Bronchial epithelial cell (primary cell): ENCODE results near the gene OLFML2A. TPM values are rescaled to one million over a fixed set of nuclear protein-coding genes. Genes with fewer than 3 reads are reported as not detected.

Source experiments
- DNase-seq: peaks from one replicate; pipeline ENCODE4 v3.0.0-alpha.2; 2010; ENCODE audit warnings: low read depth
- FAIRE-seq: peaks from 2 replicates; lab custom pipeline; 2011; peaks lifted over from hg19 to GRCh38; lab: Jason Lieb, UNC
- H3K27me3 ChIP-seq: 2 replicates; pipeline ENCODE4 v1.5.1; 2011; ENCODE audit warnings: low read length; ENCODE audit not compliant: control insufficient read depth, insufficient read depth
- H3K36me3 ChIP-seq: 2 replicates; pipeline ENCODE4 v1.5.1; 2011; ENCODE audit warnings: low read length; ENCODE audit not compliant: control insufficient read depth, insufficient read depth
- H3K4me3 ChIP-seq: 2 replicates; pipeline ENCODE4 v1.5.1; 2011; ENCODE audit warnings: mild to moderate bottlenecking, low read depth, low read length, control low read depth
- total RNA-seq: library from RNA; depleted of rRNA; stranded (reverse); fragments of >200 nt; gene quantifications from 2 replicates; pipeline ENCODE4 v1.2.1, GENCODE V29; 2014
- TF ChIP-seq, protein P1 (sequence below): IDR thresholded peaks from 2 replicates; pipeline ENCODE4 v1.5.1; 2011; ENCODE audit warnings: mild to moderate bottlenecking, moderate library complexity, low read length, control low read depth, inconsistent platforms; ENCODE audit not compliant: insufficient read depth, severe bottlenecking

Gene OLFML2A
- total RNA-seq, 1 donor from 2014 or later = 4.5 TPM

DNA sequence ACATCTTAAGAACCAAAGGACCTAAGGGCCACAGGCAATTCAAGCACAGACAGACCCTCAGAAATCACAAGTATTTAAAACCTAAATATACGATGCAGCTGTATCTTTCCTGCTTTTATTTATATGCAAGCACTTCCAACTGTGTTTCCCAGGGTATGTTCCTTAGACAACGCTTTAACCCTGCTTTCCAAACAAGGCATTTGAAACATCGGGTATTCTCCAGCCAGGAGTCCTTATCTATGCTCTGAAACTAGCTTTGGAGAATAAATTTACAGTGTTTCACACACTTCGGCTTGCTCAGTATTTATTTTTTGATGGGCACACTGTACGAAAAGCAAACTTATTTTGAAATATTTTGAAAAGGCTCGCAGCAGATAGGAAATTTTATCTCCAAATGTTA lies 19.3 kb upstream of the OLFML2A start:
- no peak overlapping the region for H3K4me3 ChIP-seq
- H3K27me3 ChIP-seq = no peaks in the 10 kb centered on the region
- TF ChIP-seq, protein P1, sequence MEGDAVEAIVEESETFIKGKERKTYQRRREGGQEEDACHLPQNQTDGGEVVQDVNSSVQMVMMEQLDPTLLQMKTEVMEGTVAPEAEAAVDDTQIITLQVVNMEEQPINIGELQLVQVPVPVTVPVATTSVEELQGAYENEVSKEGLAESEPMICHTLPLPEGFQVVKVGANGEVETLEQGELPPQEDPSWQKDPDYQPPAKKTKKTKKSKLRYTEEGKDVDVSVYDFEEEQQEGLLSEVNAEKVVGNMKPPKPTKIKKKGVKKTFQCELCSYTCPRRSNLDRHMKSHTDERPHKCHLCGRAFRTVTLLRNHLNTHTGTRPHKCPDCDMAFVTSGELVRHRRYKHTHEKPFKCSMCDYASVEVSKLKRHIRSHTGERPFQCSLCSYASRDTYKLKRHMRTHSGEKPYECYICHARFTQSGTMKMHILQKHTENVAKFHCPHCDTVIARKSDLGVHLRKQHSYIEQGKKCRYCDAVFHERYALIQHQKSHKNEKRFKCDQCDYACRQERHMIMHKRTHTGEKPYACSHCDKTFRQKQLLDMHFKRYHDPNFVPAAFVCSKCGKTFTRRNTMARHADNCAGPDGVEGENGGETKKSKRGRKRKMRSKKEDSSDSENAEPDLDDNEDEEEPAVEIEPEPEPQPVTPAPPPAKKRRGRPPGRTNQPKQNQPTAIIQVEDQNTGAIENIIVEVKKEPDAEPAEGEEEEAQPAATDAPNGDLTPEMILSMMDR = no peak
- DNase-seq = no peak
- H3K36me3 ChIP-seq = no peaks in the 10 kb centered on the region
- FAIRE-seq = no peak

DNA sequence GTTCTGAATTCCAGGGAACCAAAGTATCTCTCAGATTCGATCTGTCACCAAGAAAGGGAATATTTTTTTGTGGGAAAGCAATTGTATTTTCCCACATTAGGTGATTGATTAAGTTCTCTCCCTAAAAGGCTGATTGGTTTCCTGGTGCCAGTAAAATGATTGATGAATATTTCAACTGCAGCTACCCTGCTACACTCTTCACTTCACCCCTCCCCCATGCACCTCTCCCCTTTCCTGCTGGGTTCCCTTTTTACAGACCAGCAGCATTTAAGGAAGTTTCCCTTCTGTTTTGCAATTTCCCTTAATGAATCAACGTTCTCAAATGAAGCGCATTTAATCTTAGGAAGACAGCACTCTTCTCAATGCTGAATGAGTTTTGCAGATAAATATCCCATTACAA lies 18.9 kb upstream of the OLFML2A start:
- TF ChIP-seq, protein P1 = no peak
- Histone ChIP-seq H3K27me3 (no peaks in the 10 kb centered on the region), H3K36me3 (no peaks in the 10 kb centered on the region), H3K4me3 (no peak overlapping the region)
- FAIRE-seq (no peak), DNase-seq (no peak)

DNA sequence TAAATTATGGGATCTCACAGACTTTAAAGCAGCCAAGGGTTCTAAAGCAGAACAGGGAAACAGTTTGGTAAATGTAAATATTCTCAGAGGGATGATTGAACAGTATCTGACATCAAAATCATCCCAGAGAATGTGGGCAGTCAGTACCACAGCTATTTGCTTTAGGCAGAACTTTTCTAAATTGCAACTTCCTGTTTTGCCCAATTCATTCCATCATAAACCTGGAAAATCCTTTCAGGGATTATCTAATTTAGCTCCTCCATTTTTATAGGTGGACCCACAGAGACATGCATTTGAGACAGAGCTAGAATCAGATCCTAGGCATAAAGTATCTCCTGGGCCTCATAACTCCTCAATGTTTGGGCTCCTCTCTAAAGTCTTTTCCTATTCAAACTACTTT lies 18.2 kb upstream of the OLFML2A start:
- Histone ChIP-seq H3K27me3 (no peaks in the 10 kb centered on the region), H3K36me3 (no peaks in the 10 kb centered on the region), H3K4me3 (no peak overlapping the region)
- FAIRE-seq = no peak
- TF ChIP-seq, protein P1 = no peak
- DNase-seq = no peak

DNA sequence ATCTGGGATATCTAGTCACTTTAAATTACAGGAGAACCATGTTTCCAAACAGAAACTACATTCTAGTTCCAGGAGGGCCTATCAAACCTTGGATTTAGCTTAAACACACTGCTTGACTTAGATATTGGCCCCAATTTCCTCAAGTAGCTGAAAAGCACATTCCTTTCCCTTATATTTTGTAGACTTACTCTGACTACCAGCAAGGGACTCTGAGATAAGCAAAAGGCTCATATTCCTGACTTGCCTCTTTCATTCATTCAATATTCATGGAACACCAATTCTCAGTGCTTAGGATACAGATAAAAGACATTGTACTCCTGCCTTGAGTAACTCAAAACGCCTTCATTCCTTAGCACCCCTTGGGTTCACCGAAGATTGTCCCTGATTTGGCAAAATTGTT lies 17.6 kb upstream of the OLFML2A start:
- no peaks in the 10 kb centered on the region for H3K27me3 ChIP-seq
- DNase-seq = no peak
- no peak overlapping the region for H3K4me3 ChIP-seq
- TF ChIP-seq, protein P1 = no peak
- no peak for FAIRE-seq
- no peaks in the 10 kb centered on the region for H3K36me3 ChIP-seq

GRCh38 chr9:124760719-124761118 lies 16.2 kb upstream of the OLFML2A start:
- no peaks in the 10 kb centered on the region for H3K36me3 ChIP-seq
- no peaks in the 10 kb centered on the region for H3K27me3 ChIP-seq
- TF ChIP-seq, protein P1 = no peak
- no peak for DNase-seq
- no peak for FAIRE-seq
- no peak overlapping the region for H3K4me3 ChIP-seq

DNA sequence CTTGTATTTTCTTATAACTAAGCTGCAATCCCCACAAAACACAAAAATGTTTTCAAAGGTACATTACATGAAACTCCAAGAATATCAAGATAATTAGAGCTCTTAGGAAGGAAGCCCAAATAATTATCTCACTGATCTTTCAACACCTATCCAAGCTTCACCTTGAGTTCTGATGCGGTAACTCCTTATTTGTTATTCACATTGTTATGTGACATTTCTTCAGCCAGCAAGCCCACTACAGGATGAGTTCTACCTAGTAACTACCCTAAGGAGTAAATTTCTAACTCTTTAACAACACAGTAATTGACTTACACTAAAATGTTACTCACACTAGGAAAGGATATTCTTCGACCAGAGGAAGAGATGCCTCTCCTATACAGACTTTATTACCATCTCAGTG lies 15.7 kb upstream of the OLFML2A start:
- no peak for FAIRE-seq
- no peak for DNase-seq
- no peak overlapping the region for H3K4me3 ChIP-seq
- no peaks in the 10 kb centered on the region for H3K36me3 ChIP-seq
- TF ChIP-seq, protein P1 = no peak
- H3K27me3 ChIP-seq = no peaks in the 10 kb centered on the region
